ENCODE measurements around the gene EPHB2.

- TF ChIP-seq TAF1 (IDR thresholded peaks at IDR 0.05; ENCODE audit: low read depth, low read length) (no peak), POLR2AphosphoS5 (IDR thresholded peaks at IDR 0.05; ENCODE audit: low read depth, low read length) (no peak), POLR2A (IDR thresholded peaks at IDR 0.05; ENCODE audit: low read depth, low read length) (no peak)
Observed at GRCh38 chr1:22803833-22804232, 93.2 kb downstream of the EPHB2 start.
